Measurements from ENCODE around the gene ADGRG7. TPM values are rescaled to one million over a fixed set of nuclear protein-coding genes. Genes with fewer than 3 reads are reported as not detected.

The ADGRG7 gene
- not detected for total RNA-seq

GRCh38 chr3:100609305-100609704 is at the start of gene ADGRG7:
Gene ADGRG7, plus strand, starts transcription at chr3:100609601. Its CDS starts 256 bp downstream, at chr3:100609857.
- peak; percentile 25 for DNase-seq
- H3K27me3 Mint-ChIP-seq, result peaks cover 12% of the 10 kb centered on the region
- ChIA-PET CTCF (no interaction called here), POLR2A (no interaction called here)
- H3K4me1 Mint-ChIP-seq, result peaks cover 34% of the 10 kb centered on the region
- peaks cover 2% of the 10 kb centered on the region for H3K36me3 Mint-ChIP-seq (ENCODE audit: low read depth)
- H3K4me3 Mint-ChIP-seq, result no peak within 1 kb of the TSS
- H3K27ac Mint-ChIP-seq, result no peak within 1 kb of the TSS
- H3K9me3 Mint-ChIP-seq, result no peaks in the 10 kb centered on the region

DNA sequence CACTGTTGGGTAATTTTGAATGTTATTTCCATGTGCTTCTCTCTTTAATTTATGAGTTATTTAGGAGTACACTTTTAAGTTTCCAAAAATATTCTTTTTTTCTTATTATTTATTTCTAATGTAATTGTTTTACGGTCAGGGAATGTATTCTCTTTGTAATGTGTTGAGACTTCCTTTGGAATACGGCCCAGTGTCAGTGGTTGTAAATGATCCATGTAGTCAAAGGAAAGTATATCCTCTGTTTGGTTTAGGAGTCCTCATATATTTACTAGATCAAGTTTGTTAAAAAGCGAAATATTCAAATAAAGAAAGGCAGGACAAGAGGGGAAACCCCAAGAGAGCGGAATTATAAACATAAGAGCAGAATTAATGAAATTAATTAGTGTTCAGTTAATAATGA is 49.0 kb upstream of the ADGRG7 start:
- DNase-seq, result no peak
- ChIA-PET CTCF (no interaction called here), POLR2A (no interaction called here)
- H3K9me3 Mint-ChIP-seq, result no peaks in the 10 kb centered on the region
- H3K27me3 Mint-ChIP-seq, result no peaks in the 10 kb centered on the region
- H3K4me3 Mint-ChIP-seq, result no peak overlapping the region
- no peaks in the 10 kb centered on the region for H3K36me3 Mint-ChIP-seq (ENCODE audit: low read depth)
- H3K27ac Mint-ChIP-seq, result no peak overlapping the region
- H3K4me1 Mint-ChIP-seq, result no peaks in the 10 kb centered on the region

DNA sequence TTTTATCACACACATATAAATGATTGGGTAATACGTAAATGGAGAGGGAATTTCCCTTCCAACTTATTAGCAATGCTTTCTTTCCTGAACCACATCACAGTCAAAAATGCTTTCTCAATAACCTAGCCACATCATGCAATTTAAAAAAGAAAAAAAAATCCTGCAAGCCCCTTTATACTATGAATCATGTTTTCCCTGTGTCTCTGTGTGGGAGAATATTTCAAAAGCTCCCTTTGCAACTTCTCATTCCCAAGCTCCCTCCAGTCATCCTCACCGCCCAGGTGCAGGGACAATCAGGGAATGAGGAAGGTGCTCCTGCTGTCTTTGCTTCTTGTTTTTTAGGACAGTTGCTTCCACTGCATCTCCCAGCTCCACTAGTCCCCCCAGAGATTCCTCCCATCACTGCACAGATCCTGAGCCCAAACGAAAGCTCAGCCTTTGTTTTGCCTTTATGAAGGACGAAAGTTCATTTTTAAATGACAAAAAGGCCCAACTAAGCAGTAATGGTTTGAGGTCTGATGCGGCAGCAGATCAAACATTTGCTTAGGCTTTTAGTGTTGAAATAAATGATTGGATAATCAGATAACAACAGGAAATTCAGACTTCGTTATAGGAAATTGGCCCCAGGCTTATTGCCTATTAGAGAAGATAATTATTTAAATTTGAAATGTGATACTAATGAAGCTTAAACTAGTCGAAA is 47.8 kb upstream of the ADGRG7 start:
- Mint-ChIP-seq H3K36me3 (ENCODE audit: low read depth) (no peaks in the 10 kb centered on the region), H3K4me3 (no peak overlapping the region), H3K27ac (no peak overlapping the region), H3K27me3 (no peaks in the 10 kb centered on the region), H3K9me3 (no peaks in the 10 kb centered on the region), H3K4me1 (no peaks in the 10 kb centered on the region)
- ChIA-PET CTCF (interaction anchor here (0.7 kb wide), 1 partner anchor 61 kb away, joined by 3 read pairs; no protein-coding TSS in a partner anchor), POLR2A (interaction anchor here (0.6 kb wide), 1 partner anchor 36 kb away, joined by 3 read pairs; no protein-coding TSS in a partner anchor)
- no peak for DNase-seq

- CTCF ChIA-PET, result interaction anchor here (0.7 kb wide), 1 partner anchor 60 kb away, joined by 3 read pairs; no protein-coding TSS in a partner anchor
Measured at GRCh38 chr3:100562224-100562857, 47.1 kb upstream of the ADGRG7 start.

DNA sequence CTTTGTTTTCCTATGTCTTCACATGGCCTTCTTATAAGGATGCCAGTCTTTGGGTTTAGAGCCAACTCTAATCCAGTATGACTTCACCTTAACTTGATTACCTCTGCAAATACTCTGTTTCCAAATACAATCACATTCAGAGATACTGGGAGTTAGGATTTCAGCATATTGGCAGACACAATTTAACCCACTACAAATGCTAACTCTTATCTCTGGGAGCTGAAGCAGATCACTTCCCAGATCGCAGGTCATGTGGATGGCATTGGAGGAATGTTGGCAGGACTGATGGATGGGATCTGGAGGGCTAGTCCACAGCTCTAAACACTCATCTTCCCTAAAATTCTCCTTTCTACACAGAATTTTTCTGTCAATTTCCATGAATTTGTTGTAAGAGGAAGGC is 46.2 kb upstream of the ADGRG7 start:
- CTCF ChIA-PET, result no interaction called here
- Mint-ChIP-seq H3K9me3 (no peaks in the 10 kb centered on the region), H3K27me3 (no peaks in the 10 kb centered on the region), H3K36me3 (ENCODE audit: low read depth) (no peaks in the 10 kb centered on the region), H3K4me1 (no peaks in the 10 kb centered on the region), H3K27ac (no peak overlapping the region), H3K4me3 (no peak overlapping the region)
- POLR2A ChIA-PET, result no interaction called here
- DNase-seq, result no peak

More at GRCh38 chr3:100562224-100562857, 47.1 kb upstream of the ADGRG7 start:
- Mint-ChIP-seq H3K4me1 (no peaks in the 10 kb centered on the region), H3K36me3 (ENCODE audit: low read depth) (no peaks in the 10 kb centered on the region), H3K9me3 (no peaks in the 10 kb centered on the region), H3K27ac (no peak overlapping the region), H3K4me3 (no peak overlapping the region), H3K27me3 (no peaks in the 10 kb centered on the region)
- DNase-seq, result no peak
- POLR2A ChIA-PET, result interaction anchor here (0.6 kb wide), 1 partner anchor 36 kb away, joined by 3 read pairs; no protein-coding TSS in a partner anchor

DNA sequence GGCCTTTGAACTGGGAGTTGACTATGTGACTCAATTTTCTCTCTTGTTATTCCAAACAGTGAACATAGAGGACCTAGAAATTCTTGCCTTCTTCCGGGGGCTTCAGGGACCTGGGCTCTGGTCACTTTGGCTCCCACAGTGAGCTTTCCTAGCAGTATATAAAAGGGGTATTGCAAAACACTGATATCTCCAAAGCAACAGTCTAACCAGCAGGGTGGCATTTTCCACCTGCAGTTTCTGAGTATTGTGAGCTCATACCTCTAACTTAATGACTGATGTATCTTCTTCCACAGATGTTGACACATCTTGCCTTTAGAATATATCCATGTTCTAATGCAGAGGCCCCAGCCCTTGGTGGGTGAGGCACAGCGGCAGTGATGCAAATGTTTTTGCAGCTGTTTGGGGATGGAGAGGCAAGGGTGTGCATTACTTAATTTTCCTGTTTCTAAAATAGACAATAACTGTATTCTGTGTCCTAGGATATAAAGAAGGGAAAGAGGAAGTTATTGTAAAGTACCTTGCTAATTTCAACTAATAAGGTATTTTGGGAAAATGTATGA is 45.7 kb upstream of the ADGRG7 start:
- H3K9me3 Mint-ChIP-seq, result no peaks in the 10 kb centered on the region
- H3K4me1 Mint-ChIP-seq, result no peaks in the 10 kb centered on the region
- no peak overlapping the region for H3K27ac Mint-ChIP-seq

DNA sequence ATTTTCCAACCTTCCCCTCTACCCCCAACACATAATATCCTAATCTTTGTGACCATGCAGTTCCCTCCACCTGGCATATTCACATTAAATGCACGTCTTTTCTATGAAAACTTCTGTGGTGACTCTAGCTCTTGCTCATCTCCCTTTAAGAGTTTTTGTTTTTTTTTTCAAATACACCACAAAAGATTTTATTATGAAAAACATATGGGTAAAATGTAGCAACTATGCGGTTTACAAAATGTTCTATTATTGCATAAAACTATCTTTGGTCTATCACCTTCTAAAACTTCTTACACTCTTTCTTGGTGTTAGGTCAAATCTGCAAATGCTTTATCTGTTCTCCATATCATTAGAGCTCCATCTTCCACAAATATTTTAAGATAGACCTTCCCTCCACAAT is 38.6 kb upstream of the ADGRG7 start:
- Mint-ChIP-seq H3K4me3 (no peak overlapping the region), H3K27me3 (peaks cover 6% of the 10 kb centered on the region), H3K9me3 (no peaks in the 10 kb centered on the region), H3K27ac (no peak overlapping the region), H3K4me1 (no peaks in the 10 kb centered on the region), H3K36me3 (ENCODE audit: low read depth) (no peaks in the 10 kb centered on the region)
- DNase-seq, result no peak
- ChIA-PET POLR2A (no interaction called here), CTCF (interaction anchor here (1.2 kb wide), 1 partner anchor 42 kb away, joined by 6 read pairs; no protein-coding TSS in a partner anchor)

More for the DNA sequence above, 45.7 kb upstream of the ADGRG7 start:
- Mint-ChIP-seq H3K4me3 (no peak overlapping the region), H3K27me3 (peaks cover under 1% of the 10 kb centered on the region), H3K36me3 (ENCODE audit: low read depth) (no peaks in the 10 kb centered on the region)
- POLR2A ChIA-PET, result no interaction called here
- CTCF ChIA-PET, result interaction anchor here (1.4 kb wide), 1 partner anchor 26 kb away, joined by 3 read pairs; no protein-coding TSS in a partner anchor
- no peak for DNase-seq

DNA sequence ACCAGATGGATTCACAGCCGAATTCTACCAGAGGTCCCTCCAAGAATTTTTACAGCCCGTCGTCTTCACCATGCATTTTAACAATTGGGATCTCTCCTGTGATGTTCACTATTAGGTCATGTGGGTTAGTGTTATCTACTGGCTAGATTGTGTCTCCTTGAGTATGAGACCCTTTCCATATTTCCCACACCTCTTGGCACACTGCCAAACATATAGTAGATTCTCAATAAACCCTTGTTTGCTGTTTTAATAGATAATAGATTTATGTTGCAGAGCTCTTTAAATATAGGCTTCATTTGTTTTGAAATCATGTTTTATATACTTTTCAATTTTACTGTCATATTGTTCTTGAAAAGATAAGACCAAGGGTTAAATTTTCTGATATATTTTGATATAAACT is 34.9 kb upstream of the ADGRG7 start:
- CTCF ChIA-PET, result interaction anchor here (1.4 kb wide), 1 partner anchor 14 kb away, joined by 3 read pairs; no protein-coding TSS in a partner anchor

GRCh38 chr3:100575704-100576103 is 33.7 kb upstream of the ADGRG7 start:
- ChIA-PET CTCF (no interaction called here), POLR2A (no interaction called here)
- H3K9me3 Mint-ChIP-seq, result no peaks in the 10 kb centered on the region
- H3K4me1 Mint-ChIP-seq, result no peaks in the 10 kb centered on the region
- peaks cover 2% of the 10 kb centered on the region for H3K27me3 Mint-ChIP-seq
- no peak for DNase-seq
- H3K4me3 Mint-ChIP-seq, result no peak overlapping the region
- H3K36me3 Mint-ChIP-seq (ENCODE audit: low read depth), result no peaks in the 10 kb centered on the region
- no peak overlapping the region for H3K27ac Mint-ChIP-seq

More for the DNA sequence above, 34.9 kb upstream of the ADGRG7 start:
- Mint-ChIP-seq H3K9me3 (no peaks in the 10 kb centered on the region), H3K27ac (no peak overlapping the region), H3K4me1 (no peaks in the 10 kb centered on the region), H3K4me3 (no peak overlapping the region), H3K27me3 (peaks cover 2% of the 10 kb centered on the region), H3K36me3 (ENCODE audit: low read depth) (no peaks in the 10 kb centered on the region)
- DNase-seq, result no peak
- POLR2A ChIA-PET, result no interaction called here

GRCh38 chr3:100577382-100578008 is 31.9 kb upstream of the ADGRG7 start:
- Mint-ChIP-seq H3K27me3 (peaks cover 3% of the 10 kb centered on the region), H3K9me3 (no peaks in the 10 kb centered on the region), H3K36me3 (ENCODE audit: low read depth) (no peaks in the 10 kb centered on the region), H3K4me3 (no peak overlapping the region), H3K4me1 (no peaks in the 10 kb centered on the region), H3K27ac (no peak overlapping the region)
- CTCF ChIA-PET, result no interaction called here
- POLR2A ChIA-PET, result no interaction called here
- DNase-seq, result no peak

DNA sequence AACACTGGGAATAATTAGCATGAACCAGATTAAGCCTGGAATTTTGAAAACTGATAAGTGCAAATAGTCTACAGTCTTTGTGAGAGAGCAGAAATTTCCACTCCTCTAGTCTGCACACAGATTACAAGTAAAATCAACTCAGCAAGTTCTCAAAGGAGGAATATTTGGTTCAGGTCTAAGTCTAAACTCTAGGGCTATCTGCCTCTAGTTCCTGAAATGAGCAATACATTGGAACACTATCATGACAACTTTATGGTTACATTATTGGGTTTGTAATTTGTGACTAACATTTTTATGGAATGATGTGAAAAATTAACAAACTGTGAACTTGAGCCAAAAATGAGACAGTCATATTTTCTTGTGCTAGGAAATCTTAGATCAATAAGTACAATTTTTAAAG is 30.8 kb upstream of the ADGRG7 start:
- no peaks in the 10 kb centered on the region for H3K9me3 Mint-ChIP-seq
- ChIA-PET CTCF (no interaction called here), POLR2A (no interaction called here)
- no peak for DNase-seq
- H3K27ac Mint-ChIP-seq, result no peak overlapping the region
- peaks cover 6% of the 10 kb centered on the region for H3K27me3 Mint-ChIP-seq
- H3K36me3 Mint-ChIP-seq (ENCODE audit: low read depth), result no peaks in the 10 kb centered on the region
- H3K4me3 Mint-ChIP-seq, result no peak overlapping the region
- H3K4me1 Mint-ChIP-seq, result no peaks in the 10 kb centered on the region

DNA sequence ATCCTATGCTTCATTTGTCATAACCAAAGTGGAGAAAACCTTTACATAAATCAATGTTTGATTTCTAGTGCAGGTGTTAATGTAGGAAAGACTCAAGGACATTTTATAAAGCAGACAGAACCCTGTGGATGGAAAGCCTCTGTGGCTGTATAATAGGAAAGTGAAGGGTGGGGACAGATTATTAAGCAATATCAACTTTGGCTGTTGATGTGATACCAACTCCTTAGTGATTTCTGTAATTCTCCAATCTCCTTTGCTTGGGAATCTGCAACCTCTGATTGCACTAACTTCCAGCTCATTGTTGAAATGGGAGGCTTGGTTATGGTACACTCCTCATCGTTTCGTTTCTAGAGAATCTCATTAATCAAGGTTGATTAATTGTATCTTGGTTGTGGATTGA is 29.3 kb upstream of the ADGRG7 start:
- ChIA-PET CTCF (interaction anchor here (0.6 kb wide), 1 partner anchor 280 kb away, joined by 4 read pairs; no protein-coding TSS in a partner anchor), POLR2A (no interaction called here)
- Mint-ChIP-seq H3K36me3 (ENCODE audit: low read depth) (no peaks in the 10 kb centered on the region), H3K4me1 (no peaks in the 10 kb centered on the region), H3K27me3 (peaks cover 9% of the 10 kb centered on the region), H3K9me3 (no peaks in the 10 kb centered on the region), H3K4me3 (no peak overlapping the region), H3K27ac (no peak overlapping the region)
- DNase-seq, result no peak

GRCh38 chr3:100581650-100582049 is 27.8 kb upstream of the ADGRG7 start:
- Mint-ChIP-seq H3K36me3 (ENCODE audit: low read depth) (no peaks in the 10 kb centered on the region), H3K4me3 (no peak overlapping the region), H3K27ac (no peak overlapping the region), H3K27me3 (peaks cover 9% of the 10 kb centered on the region), H3K4me1 (no peaks in the 10 kb centered on the region), H3K9me3 (no peaks in the 10 kb centered on the region)
- DNase-seq, result no peak
- ChIA-PET CTCF (interaction anchor here (1.2 kb wide), 1 partner anchor 9 kb away, joined by 3 read pairs; no protein-coding TSS in a partner anchor), POLR2A (no interaction called here)
